Stimulated activated CD4-positive, alpha-beta T cell treated with anti-CD3 and anti-CD28 coated beads, Interleukin-1b, Interleukin-23, amount 100 ng/mL, for 24 hours (primary cell): ENCODE results near the gene STMP1.

Experiments
- DNase-seq, 4 experiments: peaks; one replicate each; pipeline ENCODE4 v3.0.0-alpha.2; 2020; ENCODE audit warnings: low read depth in 4 of 4, low spot score in 1 of 4

The STMP1 gene

DNA sequence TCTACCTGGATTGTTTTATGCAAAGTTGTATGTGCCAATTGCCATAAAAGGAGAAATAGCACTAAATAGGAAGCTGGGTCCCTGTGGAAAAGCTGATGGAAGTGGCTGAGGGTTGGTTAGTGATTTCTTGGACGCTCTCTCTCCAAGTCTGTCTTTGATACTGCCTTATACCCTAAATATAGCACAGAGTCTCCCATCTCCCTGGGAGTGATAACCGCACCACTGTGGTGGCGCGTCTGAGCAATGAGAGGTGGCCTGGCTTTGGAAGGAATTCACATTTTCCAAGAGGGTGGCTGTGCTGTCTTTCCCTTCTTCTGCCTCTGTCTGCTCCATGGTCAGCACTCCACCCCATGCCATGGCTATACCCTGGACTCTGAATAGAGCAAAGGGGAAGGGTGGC is 31.2 kb downstream of the STMP1 start:
- no peak for DNase-seq

DNA sequence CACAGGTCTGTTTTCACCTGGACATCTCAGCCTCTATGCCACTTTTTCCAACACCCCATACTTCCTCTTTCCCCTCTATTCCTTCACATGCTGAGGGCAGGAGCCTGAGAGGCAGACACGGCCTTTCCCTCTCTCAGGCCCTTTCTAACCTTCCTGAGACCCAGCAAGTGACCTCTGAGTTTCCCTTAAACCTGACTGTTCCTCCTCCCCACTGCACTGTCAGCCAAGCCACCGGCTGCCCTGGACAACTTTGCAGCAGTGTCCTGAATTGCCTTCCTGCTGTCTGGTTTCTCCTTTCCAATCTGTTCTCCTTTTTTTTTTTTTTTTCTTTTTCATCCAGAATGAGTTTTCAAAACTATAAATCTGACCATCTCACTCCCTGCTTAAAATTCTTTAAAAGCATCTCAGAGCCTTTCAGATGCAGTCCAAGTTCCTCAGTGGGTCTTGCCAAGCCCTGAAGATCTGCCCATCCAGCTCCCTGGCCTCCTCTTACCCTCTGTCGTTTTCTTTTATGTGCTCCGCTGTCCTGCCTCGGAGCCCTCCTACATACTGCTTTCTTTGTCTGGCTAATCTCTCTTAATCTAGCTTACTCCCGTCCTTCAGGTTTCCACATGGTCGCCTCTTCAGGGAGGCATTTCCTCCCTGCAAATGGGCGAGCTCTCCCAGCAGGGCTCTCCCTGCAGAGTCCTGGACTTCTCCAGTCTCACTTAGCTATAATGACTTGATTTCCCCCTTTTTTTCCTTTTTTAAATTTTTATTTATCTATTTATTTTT is 35.1 kb downstream of the STMP1 start:
- no peak for DNase-seq

DNA sequence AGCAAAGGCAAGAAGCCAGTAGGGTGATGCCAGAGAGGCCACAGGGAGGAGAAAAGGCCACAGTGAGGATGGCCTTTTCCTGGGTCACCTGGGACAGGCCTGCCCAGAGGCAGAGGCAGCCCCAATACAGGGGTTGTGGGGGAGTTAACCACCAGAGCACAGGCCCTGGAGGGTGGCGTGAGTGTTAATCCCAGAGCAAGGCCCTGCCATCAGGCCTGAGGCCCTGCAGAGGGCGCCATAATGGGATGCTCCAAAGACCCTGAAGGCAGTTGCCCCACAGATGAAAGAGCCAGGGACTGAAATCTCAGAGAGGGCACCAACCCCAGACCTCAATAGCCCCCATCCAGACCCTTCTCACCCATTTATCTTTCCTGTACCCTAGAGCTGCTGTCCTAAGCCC is 41.8 kb downstream of the STMP1 start:
- DNase-seq: no peak

DNA sequence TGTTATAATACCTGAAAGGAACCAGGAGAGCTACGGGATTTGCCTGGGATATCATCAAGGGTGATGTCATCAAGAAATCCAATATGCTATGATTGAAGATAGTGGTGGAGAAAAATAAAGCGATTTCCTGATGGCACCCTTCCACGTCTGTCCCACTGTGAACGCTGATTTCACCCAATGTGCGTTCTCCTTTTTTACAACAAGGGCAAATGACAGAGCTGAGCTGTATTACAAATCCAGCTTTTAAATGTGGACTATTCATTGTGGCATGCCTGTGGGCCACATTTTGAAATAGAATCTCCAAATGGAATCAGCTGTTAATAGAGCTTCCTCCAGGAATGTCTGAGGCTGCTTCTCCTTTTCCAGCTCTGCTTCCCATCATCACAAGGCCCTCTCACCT is 42.4 kb downstream of the STMP1 start:
- no peak for DNase-seq

DNA sequence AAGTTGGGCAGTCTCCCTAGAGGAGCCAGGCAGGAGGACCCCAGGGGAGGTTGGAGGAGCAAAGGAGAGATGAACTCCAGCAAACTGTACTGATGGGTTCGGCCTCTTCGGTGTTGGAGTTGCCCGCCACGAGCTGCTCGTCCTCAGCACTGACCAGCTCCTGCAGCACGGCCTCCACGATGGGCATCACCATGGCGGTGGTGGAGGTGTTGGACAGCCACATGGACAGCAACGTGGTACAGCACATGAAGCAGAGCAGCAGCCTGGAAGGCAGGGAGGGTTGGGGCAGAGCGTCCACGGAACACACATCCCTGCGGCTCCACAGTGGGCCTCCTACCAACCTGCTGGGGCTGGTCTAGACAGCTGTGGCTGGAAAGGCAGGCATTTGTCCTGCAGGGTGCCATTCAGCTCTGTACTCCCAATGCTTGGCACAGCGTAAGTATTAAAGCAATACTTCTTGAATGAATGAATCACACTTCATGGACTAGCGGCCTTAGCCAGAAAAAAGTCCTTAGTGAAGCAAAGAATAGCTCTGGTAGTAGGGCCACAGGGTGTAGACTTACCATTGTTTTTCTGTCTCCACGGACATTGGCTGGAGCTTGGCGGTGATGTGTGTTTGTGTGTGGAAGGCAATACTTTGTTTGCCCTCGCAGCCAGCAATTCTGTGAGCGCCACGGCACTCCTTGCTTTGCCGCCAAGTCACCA is 43.9 kb downstream of the STMP1 start:
- DNase-seq: no peak

DNA sequence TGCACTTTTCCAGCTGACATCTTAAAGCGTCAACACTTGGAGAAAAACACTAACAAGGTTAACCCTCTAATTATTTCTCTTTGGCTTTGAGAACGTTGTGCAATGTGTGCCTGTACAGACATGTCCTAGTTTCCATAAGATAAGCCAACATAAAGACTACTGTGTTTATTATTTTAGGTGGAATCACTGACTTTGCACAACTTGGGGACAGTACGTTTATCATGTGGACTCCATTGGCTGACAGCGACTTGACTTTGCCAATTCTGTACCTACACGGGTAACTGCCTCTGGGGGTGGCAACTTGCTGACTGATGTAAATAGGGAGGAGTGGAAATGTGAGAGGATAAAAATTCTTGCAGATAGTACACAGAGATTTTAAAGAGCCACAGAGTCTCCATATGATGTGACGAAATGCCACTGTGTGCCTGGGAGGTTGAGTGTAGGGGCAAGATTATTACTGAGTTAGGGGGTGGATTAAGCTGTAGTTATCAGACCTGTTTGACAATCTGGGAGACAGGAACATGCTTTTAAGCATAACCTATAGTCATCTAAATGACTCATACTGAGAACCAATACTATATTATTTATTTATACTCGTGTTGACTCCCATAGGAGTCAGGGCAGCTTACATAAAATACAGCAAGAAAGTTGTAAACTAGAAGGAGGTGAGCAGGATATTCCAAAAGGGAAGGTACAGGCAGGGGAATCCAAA is 44.7 kb downstream of the STMP1 start:
- DNase-seq: no peak

DNA sequence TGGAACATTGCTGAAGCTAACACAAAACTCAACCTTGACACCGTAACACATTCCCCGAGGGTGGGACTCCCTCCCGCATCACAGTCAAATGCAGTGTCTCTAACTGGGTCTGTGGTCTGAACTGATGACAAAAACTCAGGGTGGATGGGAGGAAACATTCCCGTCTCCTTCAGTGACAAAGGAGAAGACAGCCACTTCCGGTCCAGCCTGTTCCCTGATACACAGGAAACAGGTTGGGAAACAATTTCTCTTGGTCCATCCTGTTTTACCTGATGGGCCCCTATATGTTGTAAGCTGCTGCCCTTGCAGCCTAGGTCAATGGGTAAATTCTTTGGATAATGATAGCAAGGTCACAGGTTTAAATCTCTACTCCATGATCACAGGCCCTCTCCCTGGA is 45.3 kb downstream of the STMP1 start:
- no peak for DNase-seq

DNA sequence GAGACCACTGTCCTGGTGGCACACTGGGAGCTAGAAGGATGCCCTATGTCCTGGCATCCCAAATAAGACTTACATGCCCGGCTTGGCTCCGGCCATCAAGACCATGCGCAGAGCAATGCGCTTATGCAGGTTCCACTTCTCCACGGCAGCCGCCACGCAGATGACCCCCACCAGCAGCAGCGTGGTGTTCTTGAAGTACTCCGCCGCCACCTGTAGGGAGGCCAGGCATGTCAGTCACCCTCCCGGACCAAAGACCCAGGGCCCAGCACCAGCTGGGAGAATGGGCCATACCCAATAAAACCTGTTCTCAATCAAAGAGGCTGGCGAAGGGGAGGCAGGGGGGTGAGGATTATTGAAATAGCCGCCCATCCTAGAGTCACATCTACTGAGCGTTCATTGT is 45.7 kb downstream of the STMP1 start:
- no peak for DNase-seq

DNA sequence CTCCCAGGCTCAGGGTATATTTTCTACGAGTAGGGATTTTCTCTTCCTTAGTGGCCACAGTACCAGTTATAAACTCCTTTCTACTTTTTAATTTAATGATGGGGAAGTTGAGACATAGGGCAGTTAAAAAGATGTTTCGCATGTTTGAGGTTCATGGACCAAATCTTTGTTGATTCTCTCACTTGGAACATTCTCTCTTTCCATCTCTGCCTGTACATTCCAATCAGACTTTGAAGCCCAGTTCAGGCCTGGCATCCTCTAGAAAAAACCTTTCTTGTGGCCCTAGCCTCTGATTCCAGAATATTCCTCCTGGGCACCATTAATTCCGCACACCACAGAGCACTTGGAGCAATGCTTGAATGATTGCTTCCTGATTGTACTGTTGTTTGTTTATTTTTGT is 47.2 kb downstream of the STMP1 start:
- no peak for DNase-seq

DNA sequence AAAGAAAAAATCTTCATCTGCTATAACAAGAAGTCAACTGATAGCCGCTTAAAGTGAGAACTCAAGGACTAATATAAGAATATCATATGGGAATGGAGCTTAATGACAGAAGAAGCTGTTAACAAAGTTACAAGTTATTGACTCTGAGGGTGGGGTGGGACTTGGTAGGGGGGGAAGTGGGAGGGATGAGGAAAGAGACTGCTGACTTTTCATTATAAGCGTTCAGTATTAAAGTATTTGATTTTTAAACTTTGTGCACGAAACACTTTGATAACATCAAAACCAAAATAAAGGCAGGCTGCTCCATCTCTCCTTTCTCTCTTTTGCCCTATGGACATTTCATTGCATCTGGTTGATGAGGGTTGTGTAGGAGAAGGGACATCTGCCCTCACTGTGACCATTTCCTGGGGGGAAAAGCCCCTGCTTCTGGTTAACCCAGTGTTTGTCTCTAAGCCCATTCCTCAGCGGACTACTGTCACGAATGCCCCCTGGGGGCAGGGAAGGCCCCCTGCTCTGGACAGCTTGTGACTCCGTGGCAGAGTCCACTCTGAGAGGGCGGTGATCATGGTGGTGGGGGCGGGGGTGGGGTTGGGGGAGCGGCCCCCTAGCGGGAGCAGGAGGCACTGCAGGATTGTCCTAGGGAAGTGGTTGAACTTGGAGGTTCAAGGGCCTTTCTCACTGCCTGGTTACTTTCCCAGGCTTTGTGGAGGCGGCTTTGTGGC is 48.3 kb downstream of the STMP1 start:
- no peak for DNase-seq

DNA sequence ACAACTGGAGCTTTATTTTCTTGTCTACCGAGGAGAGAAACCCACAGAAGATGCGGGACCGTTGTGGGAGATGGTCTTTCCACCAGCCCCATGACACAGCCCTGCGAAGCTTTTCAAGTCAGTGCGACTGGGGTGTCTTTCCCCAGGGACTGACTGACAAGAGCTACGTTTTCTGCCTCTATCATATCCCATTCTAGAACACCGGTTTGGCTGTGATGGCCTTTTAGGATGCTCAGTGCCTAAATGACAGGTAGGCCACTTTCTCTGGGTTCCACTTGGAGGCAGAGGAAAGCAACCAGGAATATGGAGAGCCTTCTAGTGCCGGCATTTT is 48.8 kb downstream of the STMP1 start:
- no peak for DNase-seq

DNA sequence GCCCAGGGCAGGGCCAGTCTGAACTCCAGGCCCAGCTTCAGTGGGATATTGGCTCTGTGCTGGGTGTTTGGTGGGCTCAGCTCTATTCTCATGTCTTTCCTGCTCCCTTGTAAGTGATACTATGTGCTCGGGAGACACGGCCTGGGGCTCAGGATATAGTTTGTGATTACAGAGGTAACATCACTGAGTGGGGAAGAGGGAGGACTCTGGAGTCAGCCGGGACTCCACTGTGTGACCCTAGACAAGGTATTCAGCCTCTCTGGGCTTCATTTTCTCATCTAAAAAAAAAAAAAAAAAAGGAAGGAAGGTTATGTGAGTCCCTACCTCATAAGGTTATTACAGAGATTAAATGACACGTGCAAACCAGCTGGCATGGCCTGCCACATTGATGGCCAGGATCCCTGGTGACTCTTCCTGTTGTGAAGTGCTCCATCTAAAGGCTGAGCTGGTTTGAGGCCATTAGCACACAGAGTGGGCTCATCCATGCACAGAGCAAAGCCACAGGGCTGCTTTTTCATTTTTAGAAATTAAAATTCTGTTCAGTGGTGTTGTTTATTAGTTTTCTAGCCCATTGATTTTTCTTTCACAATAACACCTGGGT is 50.0 kb downstream of the STMP1 start:
- DNase-seq: no peak

DNA sequence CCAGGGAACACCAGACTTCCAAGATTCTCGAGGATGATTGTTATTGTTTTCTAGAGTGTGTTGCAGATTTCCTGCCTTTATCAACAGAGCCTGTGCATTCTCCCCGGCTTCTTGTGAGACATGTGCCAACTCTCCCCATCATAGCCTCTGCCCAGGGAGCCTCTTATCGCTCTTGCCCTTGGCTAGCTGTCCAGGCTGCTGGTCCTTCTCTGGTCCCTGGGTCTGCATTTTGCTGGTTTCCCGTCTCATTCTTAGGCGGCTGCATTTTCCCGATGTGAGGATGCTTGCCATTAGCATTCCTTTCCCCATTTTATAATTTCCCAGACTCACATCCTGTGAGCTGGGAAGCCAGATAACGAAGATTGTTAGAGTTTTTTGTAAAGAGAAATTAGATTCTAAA is 50.5 kb downstream of the STMP1 start:
- DNase-seq: no peak

DNA sequence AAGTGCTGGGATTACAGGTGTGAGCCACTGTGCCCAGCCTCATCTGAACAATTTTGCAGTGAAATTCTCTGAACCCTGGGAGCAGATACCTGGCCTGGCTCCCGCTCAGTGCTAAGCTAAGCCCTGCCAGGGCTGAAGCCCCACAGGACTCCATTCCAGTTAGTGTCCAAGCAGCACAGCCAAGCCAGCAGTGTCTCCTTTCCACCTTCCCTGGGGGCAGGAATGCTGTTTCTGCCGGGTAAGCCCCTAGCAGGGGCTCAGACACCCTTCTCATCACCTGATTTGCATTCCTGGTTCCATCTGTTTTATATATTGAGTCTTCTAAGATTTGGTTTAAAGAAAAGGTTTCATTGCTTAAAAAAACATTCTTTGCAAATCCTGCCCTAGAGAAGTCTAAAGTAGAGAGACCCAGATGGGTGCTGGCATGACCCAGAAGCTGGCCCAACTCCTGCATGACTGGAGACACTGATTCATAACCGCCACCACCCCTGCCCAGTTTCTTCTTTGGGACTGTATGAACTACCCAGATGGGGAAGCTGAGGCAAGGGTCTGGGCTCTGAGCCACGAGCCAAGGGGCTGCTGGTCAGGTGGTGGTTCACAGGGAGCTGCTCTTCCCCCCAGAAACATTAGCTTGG is 51.6 kb downstream of the STMP1 start:
- DNase-seq: no peak

DNA sequence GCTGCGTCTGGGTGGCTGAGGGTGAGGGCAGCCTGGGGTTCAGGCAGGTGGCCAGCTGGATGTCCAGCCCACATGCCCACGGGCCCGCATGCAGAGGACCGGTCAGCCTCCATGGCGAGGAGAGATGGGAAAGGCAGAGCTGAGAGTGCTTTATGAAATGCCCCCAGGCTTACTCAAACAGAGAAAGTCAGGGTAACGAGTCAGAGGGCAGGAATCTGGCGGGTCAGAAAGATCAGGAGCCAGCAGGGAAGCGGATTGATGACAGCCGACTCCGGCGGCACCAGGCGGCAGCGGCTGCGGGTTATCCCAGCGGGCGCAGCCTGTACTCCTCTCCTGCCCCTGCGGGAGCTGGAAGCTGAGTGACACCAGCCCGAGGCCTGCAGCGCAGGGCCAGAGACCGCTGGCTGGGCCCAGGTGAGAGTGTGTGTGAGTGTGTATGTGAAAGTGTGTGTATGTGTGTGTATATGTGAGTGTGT is 52.3 kb downstream of the STMP1 start:
- no peak for DNase-seq

DNA sequence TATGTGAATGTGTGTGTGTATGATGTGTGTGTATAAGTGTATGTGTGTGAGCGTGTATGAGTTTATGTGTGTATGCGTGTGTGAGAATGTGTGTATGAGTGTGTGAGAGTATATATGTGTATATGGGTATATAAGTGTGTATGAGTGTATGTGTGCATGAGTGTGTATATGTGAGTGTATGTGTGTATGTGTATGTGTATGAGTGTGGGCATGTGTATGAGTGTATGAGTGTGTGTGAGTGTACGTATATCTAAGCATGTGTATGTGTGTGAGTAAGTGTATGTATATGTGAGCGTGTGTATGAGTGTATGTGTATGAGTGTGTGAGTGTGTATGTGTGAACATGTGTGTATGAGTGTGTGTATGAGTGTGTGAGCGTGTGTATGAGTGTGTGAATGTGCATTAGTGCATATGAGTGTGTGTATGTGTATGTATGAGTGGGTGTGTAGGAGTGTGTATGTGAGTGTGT is 52.8 kb downstream of the STMP1 start:
- no peak for DNase-seq

DNA sequence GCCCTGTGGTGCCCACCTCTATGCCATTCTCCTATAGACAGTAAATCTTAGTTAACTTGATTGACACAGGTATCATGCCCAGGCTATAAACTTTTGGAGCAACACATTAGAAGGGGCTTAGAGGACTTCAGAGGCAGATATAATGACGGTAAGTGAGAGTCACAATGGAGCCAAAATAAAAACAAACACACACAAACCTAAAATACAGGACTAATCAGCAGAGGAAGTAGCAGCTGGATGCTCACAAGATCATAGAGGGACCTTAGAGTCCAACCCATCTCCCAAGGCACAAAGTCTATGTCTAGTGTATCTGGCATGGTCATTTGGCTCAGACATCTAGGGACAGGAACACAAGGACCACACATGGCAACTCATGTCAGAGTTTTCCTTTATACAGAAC is 53.4 kb downstream of the STMP1 start:
- no peak for DNase-seq

DNA sequence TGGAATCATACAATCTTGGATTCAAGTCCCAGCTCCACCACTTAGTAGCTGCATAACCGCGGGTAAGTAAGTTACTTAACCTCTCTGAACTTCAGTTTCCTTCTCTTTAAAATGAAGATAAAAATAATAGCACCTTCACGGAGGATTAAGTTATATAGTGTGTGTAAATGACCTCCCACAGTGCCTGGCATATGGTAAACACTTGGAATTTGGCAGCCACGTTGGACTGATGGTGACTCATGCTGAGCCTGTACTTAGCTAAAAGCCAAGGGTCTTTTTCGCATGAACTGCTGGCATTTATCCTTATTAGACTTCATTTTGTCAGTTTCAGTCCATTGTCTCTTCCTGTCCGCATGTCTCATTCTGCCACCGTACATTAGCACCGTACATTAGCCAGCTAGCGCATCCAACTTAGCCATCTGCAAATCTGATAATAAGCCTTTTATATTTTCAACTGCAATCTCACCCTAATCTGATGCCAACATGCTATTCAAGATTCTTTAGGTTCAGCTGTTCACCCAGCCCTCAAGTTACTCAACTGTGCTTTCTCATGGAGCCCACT is 54.4 kb downstream of the STMP1 start:
- no peak for DNase-seq

DNA sequence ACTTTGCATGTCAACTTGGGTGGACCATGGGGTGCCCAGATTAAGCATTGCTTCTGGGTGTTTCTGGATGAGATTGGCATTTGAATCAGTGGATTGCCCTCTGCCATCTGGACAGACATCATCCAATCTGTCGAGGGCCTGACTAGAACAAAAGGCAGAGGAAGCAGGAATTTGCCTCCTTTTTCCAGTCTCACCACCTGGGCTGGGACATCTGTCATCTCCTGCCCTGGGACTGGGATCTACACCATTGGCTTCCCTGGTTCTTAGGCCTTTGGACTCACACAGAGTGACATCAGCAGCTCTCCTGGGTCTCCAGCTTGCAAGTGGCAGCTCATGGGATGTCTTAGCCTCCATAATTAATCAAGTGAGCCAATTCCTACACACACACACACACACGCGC is 55.4 kb downstream of the STMP1 start:
- no peak for DNase-seq

DNA sequence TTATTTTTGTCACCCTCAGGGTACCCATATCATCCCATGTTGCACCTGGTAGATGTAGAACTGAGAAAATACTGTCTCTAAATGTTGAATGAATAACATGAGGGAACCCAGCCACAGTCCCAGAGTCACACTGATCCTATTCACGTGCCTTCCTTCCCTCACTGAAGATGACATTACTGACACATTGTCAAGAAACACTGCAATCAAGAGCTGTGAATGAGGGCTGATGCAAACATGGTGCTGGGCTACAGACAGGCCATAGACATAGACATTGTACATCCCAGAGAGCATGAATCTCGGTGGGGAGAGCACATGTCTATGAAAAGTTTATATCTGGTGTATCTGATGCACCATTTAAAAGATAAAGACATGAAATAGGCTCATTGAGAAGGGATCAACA is 55.9 kb downstream of the STMP1 start:
- no peak for DNase-seq
